GM12878 (cell line): ENCODE results near the gene HNF4A. TPM values are rescaled to one million over a fixed set of nuclear protein-coding genes. Genes with fewer than 3 reads are reported as not detected.

Experiments
- ATAC-seq: fragments of 200-7000 bp; cut with Tn5 transposase; 3 replicates; pipeline ENCODE4 v1.9.1; 2020; ENCODE audit warnings: mild to moderate bottlenecking, moderate library complexity
- BruUV-seq: library from RNA; stranded (reverse); fragments of 400-500 nt; replicated peaks from 2 replicates; lab custom pipeline; 2021; lab: Mats Ljungman, UMichigan
- CTCF ChIA-PET: fragments of 300-600 bp; sonication (Branson Sonifier 250); formaldehyde crosslinking; extraction: SDS; loops from one replicate; lab custom pipeline; 2021; ENCODE audit warnings: inconsistent platforms; lab: Yijun Ruan, JAX
- POLR2A ChIA-PET: fragments of 350-600 bp; formaldehyde crosslinking; extraction: SDS; loops from one replicate; lab custom pipeline; 2021; ENCODE audit warnings: inconsistent platforms; lab: Charles Lee
- RAD21 ChIA-PET: fragments of 300-600 bp; sonication (Branson Sonifier 250); formaldehyde crosslinking; loops from one replicate; lab custom pipeline; 2023; ENCODE audit warnings: antibody characterized with exemption; ENCODE audit not compliant: unreplicated experiment; lab: Charles Lee
- SMC1A ChIA-PET: fragments of 300-600 bp; sonication (Branson Sonifier 250); formaldehyde crosslinking; loops from one replicate; lab custom pipeline; 2023; ENCODE audit not compliant: unreplicated experiment, uncharacterized antibody; lab: Charles Lee
- DNase-seq: peaks from one replicate; pipeline ENCODE4 v3.0.0-alpha.2; 2011; ENCODE audit warnings: low read depth, low spot score
- FAIRE-seq: peaks from 3 replicates; lab custom pipeline; 2011; peaks lifted over from hg19 to GRCh38; lab: Jason Lieb, UNC
- H2AFZ ChIP-seq: 2 replicates; pipeline ENCODE4 v1.6.0; 2011; ENCODE audit warnings: low read depth, low read length, control low read depth; ENCODE audit not compliant: control insufficient read depth
- H3K27ac ChIP-seq: 2 replicates; pipeline ENCODE4 v1.5.1; 2011; ENCODE audit warnings: control low read depth; ENCODE audit not compliant: control insufficient read depth, insufficient read depth
- H3K27me3 ChIP-seq, 2 experiments: replicated peaks in 1 of 2; 2 replicates each; pipeline versions ENCODE4 v1.6.0 to v1.6.1; 2011; ENCODE audit warnings: low read length in 1 of 2; ENCODE audit not compliant: control insufficient read depth in 2 of 2, insufficient read depth in 2 of 2
- H3K36me3 ChIP-seq, 2 experiments: 2 replicates each; pipeline ENCODE4 v1.5.1; 2011; ENCODE audit warnings: low read length in 1 of 2; ENCODE audit not compliant: control insufficient read depth in 2 of 2, insufficient read depth in 2 of 2
- H3K4me1 ChIP-seq: 2 replicates; pipeline ENCODE4 v1.6.1; 2011; ENCODE audit warnings: mild to moderate bottlenecking, low read length, moderate library complexity, mixed read lengths; ENCODE audit not compliant: control insufficient read depth, insufficient read depth
- H3K4me2 ChIP-seq: 2 replicates; pipeline ENCODE4 v1.6.0; 2011; ENCODE audit warnings: control low read depth; ENCODE audit not compliant: control insufficient read depth, insufficient read depth
- H3K4me3 ChIP-seq: fragments of 200-600 bp; sonication (generic); 2 replicates; pipeline ENCODE4 v1.5.1; 2016
- H3K79me2 ChIP-seq: 2 replicates; pipeline ENCODE4 v1.6.0; 2011; ENCODE audit warnings: low read length; ENCODE audit not compliant: control insufficient read depth, insufficient read depth
- H3K9ac ChIP-seq: 2 replicates; pipeline ENCODE4 v1.8.0; 2011; ENCODE audit warnings: low read length, control low read depth, mixed read lengths; ENCODE audit not compliant: control insufficient read depth, insufficient read depth
- H3K9me3 ChIP-seq: replicated peaks from 3 replicates; pipeline ENCODE4 v1.5.1; 2011; ENCODE audit warnings: mild to moderate bottlenecking, low read length; ENCODE audit not compliant: control insufficient read depth, insufficient read depth
- H4K20me1 ChIP-seq: 2 replicates; pipeline ENCODE4 v1.6.0; 2011; ENCODE audit not compliant: control insufficient read depth, insufficient read depth
- ATF7 ChIP-seq: fragments of 450-650 bp; IDR thresholded peaks from 2 replicates; pipeline ENCODE4 v1.6.1; 2016; ENCODE audit warnings: low read depth, mild to moderate bottlenecking
- BHLHE40 ChIP-seq, 2 experiments: fragments of 450-650 bp in 1 of 2; IDR thresholded peaks; 2 replicates each; pipeline ENCODE4 v1.6.1; 2011 to 2017; ENCODE audit warnings: low read depth in 2 of 2, borderline replicate concordance in 1 of 2, improper control_type of control experiment in 1 of 2, low read length in 1 of 2, mild to moderate bottlenecking in 1 of 2
- GATAD2B ChIP-seq: fragments of 450-650 bp; conservative IDR thresholded peaks from 2 replicates; pipeline ENCODE4 v1.6.1; 2017; ENCODE audit warnings: low read depth, mild to moderate bottlenecking, moderate library complexity
- LARP7 ChIP-seq: fragments of 450-650 bp; IDR thresholded peaks from 2 replicates; pipeline ENCODE4 v1.6.1; 2017; ENCODE audit warnings: mild to moderate bottlenecking
- NFYB ChIP-seq: IDR thresholded peaks from 2 replicates; pipeline ENCODE4 v1.6.1; 2011; ENCODE audit warnings: low read depth, mild to moderate bottlenecking, low read length, improper control_type of control experiment, moderate library complexity; ENCODE audit not compliant: insufficient read depth
- PAX5 ChIP-seq: IDR thresholded peaks from 2 replicates; pipeline ENCODE4 v1.6.1; 2011; ENCODE audit warnings: low read depth, low read length, borderline replicate concordance
- POLR2A ChIP-seq: IDR thresholded peaks from 2 replicates; pipeline ENCODE4 v1.6.1; 2011; ENCODE audit warnings: low read depth, mild to moderate bottlenecking, low read length
- RELA ChIP-seq: fragments of 450-650 bp; IDR thresholded peaks from 2 replicates; pipeline ENCODE4 v1.8.0; 2014; ENCODE audit warnings: borderline replicate concordance; ENCODE audit not compliant: partially characterized antibody
- RUNX3 ChIP-seq: IDR thresholded peaks from 2 replicates; pipeline ENCODE4 v1.6.1; 2012; ENCODE audit warnings: low read length, inconsistent platforms
- SMARCA5 ChIP-seq: fragments of 450-650 bp; IDR thresholded peaks from 2 replicates; pipeline ENCODE4 v1.6.1; 2017; ENCODE audit warnings: mild to moderate bottlenecking
- TAF1 ChIP-seq: IDR thresholded peaks from 2 replicates; pipeline ENCODE4 v1.6.1; 2011; ENCODE audit warnings: mild to moderate bottlenecking, low read depth, low read length, borderline replicate concordance
- YBX1 ChIP-seq: fragments of 450-650 bp; IDR thresholded peaks from 2 replicates; pipeline ENCODE4 v1.6.1; 2016; ENCODE audit warnings: antibody characterized with exemption
- ZNF217 ChIP-seq: fragments of 450-650 bp; IDR thresholded peaks from 2 replicates; pipeline ENCODE4 v1.6.1; 2017; ENCODE audit warnings: antibody characterized with exemption, mild to moderate bottlenecking
- WGBS: methylation state at CpG from one replicate; pipeline ENCODE4 v1.1.6; 2016; ENCODE audit warnings: low lambda C conversion rate; ENCODE audit not compliant: insufficient replicate concordance, insufficient coverage; ENCODE audit errors: missing lambda C conversion rate; 5-methylcytosine and 5-hydroxymethylcytosine counted together
- in situ Hi-C: fragments of 300-500 bp; cut with MboI; formaldehyde crosslinking; loops from 9 replicates; pipeline ENCODE4 v1.14.3; 2018; ENCODE audit warnings: mixed read lengths
- intact Hi-C: fragments of 100-400 bp; cut with micrococcal nuclease; formaldehyde crosslinking; loops from one replicate; pipeline ENCODE4 v1.14.2; 2022; ENCODE audit not compliant: unreplicated experiment
- polyA plus RNA-seq, 11 experiments: library from polyadenylated mRNA; depleted of rRNA in 4 of 11; unstranded in 6 of 11; stranded (reverse) in 5 of 11; fragments of >200 nt; fragmentation: Nextera tagmentation in 4 of 11; fragmentation: Illumina TruSeq in 1 of 11; extraction: Ambion mirVana in 4 of 11; extraction: Trizol in 1 of 11; gene quantifications; 1 replicate in 1 of 11; 2 replicates in 10 of 11; pipeline versions ENCODE4 v1.2.1 to v1.2.3, GENCODE V29; 2011 to 2016; ENCODE audit warnings: inconsistent platforms in 2 of 11, missing spikeins in 2 of 11, low read depth in 1 of 11
- total RNA-seq, 4 experiments: library from RNA; depleted of rRNA in 3 of 4; stranded (reverse); fragments of >200 nt in 3 of 4; fragmentation: Illumina TruSeq in 1 of 4; extraction: Trizol in 1 of 4; gene quantifications; 2 replicates each; pipeline versions ENCODE4 v1.2.1 to v1.2.3, GENCODE V29; 2013 to 2021
- TF ChIP-seq, protein P1 (sequence below): fragments of 450-650 bp; IDR thresholded peaks from 2 replicates; pipeline ENCODE4 v1.6.1; 2017; ENCODE audit warnings: mild to moderate bottlenecking, moderate library complexity
- TF ChIP-seq, protein P2 (sequence below): fragments of 450-650 bp; IDR thresholded peaks from 2 replicates; pipeline ENCODE4 v1.6.1; 2017; ENCODE audit warnings: borderline replicate concordance
- TF ChIP-seq, protein P3 (sequence below): fragments of 150-350 bp; IDR thresholded peaks from 2 replicates; pipeline ENCODE4 v1.6.1; 2014; ENCODE audit warnings: mild to moderate bottlenecking, low read depth, low read length
- TF ChIP-seq, protein P4 (sequence below): IDR thresholded peaks from 2 replicates; pipeline ENCODE4 v1.6.1; 2011; ENCODE audit warnings: low read depth, low read length, improper control_type of control experiment, borderline replicate concordance

Gene HNF4A
- total and polyA plus RNA-seq, 10 of the 15 experiments (the other 5 are each of a cell fraction or from before 2014, with no cell fraction given), result 0.21 TPM; not detected in 9

DNA sequence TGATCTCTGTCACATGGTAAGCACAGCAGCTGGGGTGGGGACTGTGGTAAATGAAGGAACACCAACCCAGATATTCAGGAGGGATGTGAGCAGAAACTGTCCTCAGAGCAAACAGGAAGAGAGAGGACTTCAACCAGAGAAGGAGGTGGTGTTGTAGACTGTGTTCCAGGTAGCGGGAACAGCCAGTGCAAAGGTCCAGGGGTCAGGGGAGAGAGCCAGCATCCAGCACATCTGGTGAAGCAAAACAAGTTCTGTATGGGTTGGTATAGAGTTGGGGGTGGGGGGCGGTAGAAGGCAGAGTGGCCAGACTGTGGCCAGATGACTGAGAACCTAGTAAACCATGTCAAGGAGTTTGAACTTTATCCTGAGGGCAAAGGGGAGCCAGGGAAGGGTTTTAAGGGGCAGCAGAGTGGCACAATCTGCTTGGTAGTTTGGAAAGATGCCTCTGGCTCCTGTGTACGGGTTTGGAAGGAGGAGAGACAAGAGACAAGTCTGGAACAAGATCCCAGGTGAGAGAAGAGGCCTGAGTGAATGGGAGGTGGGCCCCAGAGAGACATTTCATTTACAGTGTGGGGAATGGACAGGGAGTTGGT is 92.4 kb downstream of the HNF4A start:
- no peak overlapping the region for H3K4me2 ChIP-seq
- ChIA-PET RAD21 (no interaction called here), SMC1A (no interaction called here), CTCF (no interaction called here), POLR2A (no interaction called here)
- H3K27ac ChIP-seq, result no peak overlapping the region
- H3K4me1 ChIP-seq, result no peaks in the 10 kb centered on the region; the same call in 1 of the 2 replicates
- FAIRE-seq (no peak), DNase-seq (no peak), ATAC-seq (no peak)
- intact Hi-C loops (no loop called here), in situ Hi-C loops (no loop called here)
- no peak overlapping the region for H2AFZ ChIP-seq
- H3K9ac ChIP-seq, result no peak overlapping the region
- no peak overlapping the region for H3K4me3 ChIP-seq
- no peaks in the 10 kb centered on the region; the same call in 2 of the 3 replicates for H3K9me3 ChIP-seq
- H3K36me3 ChIP-seq, result no peaks in the 10 kb centered on the region
- H4K20me1 ChIP-seq, result no peaks in the 10 kb centered on the region
- no TSS peak for BruUV-seq
- H3K79me2 ChIP-seq, result no peaks in the 10 kb centered on the region
- WGBS, result 66% methylated on average over 3 of the region's 3 CpGs
- no peaks in the 10 kb centered on the region; a peak in 1 of 4 replicates for H3K27me3 ChIP-seq
- TF ChIP-seq POLR2A (no peak), SMARCA5 (no peak), BHLHE40 (IDR thresholded peaks at IDR 0.05; ENCODE audit: borderline replicate concordance in 1 of 2, low read depth in 2 of 2, low read length in 1 of 2) (no peak), GATAD2B (no peak), ZNF217 (no peak), TAF1 (no peak), RELA (no peak), ATF7 (no peak), PAX5 (no peak), YBX1 (no peak), NFYB (no peak), LARP7 (no peak), RUNX3 (no peak)
- TF ChIP-seq, protein P1, sequence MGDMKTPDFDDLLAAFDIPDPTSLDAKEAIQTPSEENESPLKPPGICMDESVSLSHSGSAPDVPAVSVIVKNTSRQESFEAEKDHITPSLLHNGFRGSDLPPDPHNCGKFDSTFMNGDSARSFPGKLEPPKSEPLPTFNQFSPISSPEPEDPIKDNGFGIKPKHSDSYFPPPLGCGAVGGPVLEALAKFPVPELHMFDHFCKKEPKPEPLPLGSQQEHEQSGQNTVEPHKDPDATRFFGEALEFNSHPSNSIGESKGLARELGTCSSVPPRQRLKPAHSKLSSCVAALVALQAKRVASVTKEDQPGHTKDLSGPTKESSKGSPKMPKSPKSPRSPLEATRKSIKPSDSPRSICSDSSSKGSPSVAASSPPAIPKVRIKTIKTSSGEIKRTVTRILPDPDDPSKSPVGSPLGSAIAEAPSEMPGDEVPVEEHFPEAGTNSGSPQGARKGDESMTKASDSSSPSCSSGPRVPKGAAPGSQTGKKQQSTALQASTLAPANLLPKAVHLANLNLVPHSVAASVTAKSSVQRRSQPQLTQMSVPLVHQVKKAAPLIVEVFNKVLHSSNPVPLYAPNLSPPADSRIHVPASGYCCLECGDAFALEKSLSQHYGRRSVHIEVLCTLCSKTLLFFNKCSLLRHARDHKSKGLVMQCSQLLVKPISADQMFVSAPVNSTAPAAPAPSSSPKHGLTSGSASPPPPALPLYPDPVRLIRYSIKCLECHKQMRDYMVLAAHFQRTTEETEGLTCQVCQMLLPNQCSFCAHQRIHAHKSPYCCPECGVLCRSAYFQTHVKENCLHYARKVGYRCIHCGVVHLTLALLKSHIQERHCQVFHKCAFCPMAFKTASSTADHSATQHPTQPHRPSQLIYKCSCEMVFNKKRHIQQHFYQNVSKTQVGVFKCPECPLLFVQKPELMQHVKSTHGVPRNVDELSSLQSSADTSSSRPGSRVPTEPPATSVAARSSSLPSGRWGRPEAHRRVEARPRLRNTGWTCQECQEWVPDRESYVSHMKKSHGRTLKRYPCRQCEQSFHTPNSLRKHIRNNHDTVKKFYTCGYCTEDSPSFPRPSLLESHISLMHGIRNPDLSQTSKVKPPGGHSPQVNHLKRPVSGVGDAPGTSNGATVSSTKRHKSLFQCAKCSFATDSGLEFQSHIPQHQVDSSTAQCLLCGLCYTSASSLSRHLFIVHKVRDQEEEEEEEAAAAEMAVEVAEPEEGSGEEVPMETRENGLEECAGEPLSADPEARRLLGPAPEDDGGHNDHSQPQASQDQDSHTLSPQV, result no peak
- TF ChIP-seq, protein P2, sequence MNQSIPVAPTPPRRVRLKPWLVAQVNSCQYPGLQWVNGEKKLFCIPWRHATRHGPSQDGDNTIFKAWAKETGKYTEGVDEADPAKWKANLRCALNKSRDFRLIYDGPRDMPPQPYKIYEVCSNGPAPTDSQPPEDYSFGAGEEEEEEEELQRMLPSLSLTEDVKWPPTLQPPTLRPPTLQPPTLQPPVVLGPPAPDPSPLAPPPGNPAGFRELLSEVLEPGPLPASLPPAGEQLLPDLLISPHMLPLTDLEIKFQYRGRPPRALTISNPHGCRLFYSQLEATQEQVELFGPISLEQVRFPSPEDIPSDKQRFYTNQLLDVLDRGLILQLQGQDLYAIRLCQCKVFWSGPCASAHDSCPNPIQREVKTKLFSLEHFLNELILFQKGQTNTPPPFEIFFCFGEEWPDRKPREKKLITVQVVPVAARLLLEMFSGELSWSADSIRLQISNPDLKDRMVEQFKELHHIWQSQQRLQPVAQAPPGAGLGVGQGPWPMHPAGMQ, result no peak
- TF ChIP-seq, protein P3, sequence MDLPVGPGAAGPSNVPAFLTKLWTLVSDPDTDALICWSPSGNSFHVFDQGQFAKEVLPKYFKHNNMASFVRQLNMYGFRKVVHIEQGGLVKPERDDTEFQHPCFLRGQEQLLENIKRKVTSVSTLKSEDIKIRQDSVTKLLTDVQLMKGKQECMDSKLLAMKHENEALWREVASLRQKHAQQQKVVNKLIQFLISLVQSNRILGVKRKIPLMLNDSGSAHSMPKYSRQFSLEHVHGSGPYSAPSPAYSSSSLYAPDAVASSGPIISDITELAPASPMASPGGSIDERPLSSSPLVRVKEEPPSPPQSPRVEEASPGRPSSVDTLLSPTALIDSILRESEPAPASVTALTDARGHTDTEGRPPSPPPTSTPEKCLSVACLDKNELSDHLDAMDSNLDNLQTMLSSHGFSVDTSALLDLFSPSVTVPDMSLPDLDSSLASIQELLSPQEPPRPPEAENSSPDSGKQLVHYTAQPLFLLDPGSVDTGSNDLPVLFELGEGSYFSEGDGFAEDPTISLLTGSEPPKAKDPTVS, result no peak
- TF ChIP-seq, protein P4, sequence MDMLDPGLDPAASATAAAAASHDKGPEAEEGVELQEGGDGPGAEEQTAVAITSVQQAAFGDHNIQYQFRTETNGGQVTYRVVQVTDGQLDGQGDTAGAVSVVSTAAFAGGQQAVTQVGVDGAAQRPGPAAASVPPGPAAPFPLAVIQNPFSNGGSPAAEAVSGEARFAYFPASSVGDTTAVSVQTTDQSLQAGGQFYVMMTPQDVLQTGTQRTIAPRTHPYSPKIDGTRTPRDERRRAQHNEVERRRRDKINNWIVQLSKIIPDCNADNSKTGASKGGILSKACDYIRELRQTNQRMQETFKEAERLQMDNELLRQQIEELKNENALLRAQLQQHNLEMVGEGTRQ, result no peak
